Astrocyte (in vitro differentiated cells and primary cell): ENCODE data around the gene MEGF11. TPM values are rescaled to one million over a fixed set of nuclear protein-coding genes. Genes with fewer than 3 reads are reported as not detected.

Experiments
- DNase-seq: peaks from one replicate; pipeline ENCODE4 v3.0.0-alpha.2; 2010; ENCODE audit warnings: low read depth
- FAIRE-seq: peaks from 2 replicates; lab custom pipeline; 2011; peaks lifted over from hg19 to GRCh38; lab: Jason Lieb, UNC
- H2AFZ ChIP-seq: 2 replicates; pipeline ENCODE4 v1.6.0; 2012; ENCODE audit warnings: low read depth, low read length, inconsistent platforms
- H3K27ac ChIP-seq: 2 replicates; pipeline ENCODE4 v1.5.1; 2011; ENCODE audit warnings: low read depth, low read length, inconsistent platforms
- H3K27me3 ChIP-seq: 2 replicates; pipeline ENCODE4 v1.6.0; 2011; ENCODE audit warnings: low read length, inconsistent platforms; ENCODE audit not compliant: insufficient read depth
- H3K36me3 ChIP-seq: 2 replicates; pipeline ENCODE4 v1.5.1; 2011; ENCODE audit warnings: low read length, inconsistent platforms; ENCODE audit not compliant: insufficient read depth
- H3K4me1 ChIP-seq: 2 replicates; pipeline ENCODE4 v1.5.1; 2011; ENCODE audit warnings: low read length, inconsistent platforms; ENCODE audit not compliant: insufficient read depth
- H3K4me2 ChIP-seq: 2 replicates; pipeline ENCODE4 v1.6.0; 2012; ENCODE audit warnings: low read length, inconsistent platforms
- H3K4me3 ChIP-seq: 2 replicates; pipeline ENCODE4 v1.5.1; 2011; ENCODE audit warnings: low read depth, mild to moderate bottlenecking, low read length, inconsistent platforms; ENCODE audit not compliant: insufficient read depth
- H3K79me2 ChIP-seq: 2 replicates; pipeline ENCODE4 v1.6.0; 2012; ENCODE audit warnings: mild to moderate bottlenecking, low read length, inconsistent platforms; ENCODE audit not compliant: insufficient read depth
- H3K9ac ChIP-seq: 2 replicates; pipeline ENCODE4 v1.6.0; 2012; ENCODE audit warnings: mild to moderate bottlenecking, low read length, inconsistent platforms
- H3K9me3 ChIP-seq: 2 replicates; pipeline ENCODE4 v1.5.1; 2012; ENCODE audit warnings: low read depth, mild to moderate bottlenecking, low read length, inconsistent platforms; ENCODE audit not compliant: insufficient read depth
- H4K20me1 ChIP-seq: 2 replicates; pipeline ENCODE4 v1.6.0; 2012; ENCODE audit warnings: low read length, inconsistent platforms; ENCODE audit not compliant: insufficient read depth
- H3K27ac Mint-ChIP-seq: one replicate; pipeline ENCODE4 v1.8.0; 2021; ENCODE audit warnings: mild to moderate bottlenecking, mixed read lengths; ENCODE audit not compliant: unreplicated experiment
- H3K27me3 Mint-ChIP-seq: one replicate; pipeline ENCODE4 v1.8.0; 2021; ENCODE audit warnings: low read depth, mixed read lengths; ENCODE audit not compliant: unreplicated experiment
- H3K36me3 Mint-ChIP-seq: one replicate; pipeline ENCODE4 v1.8.0; 2021; ENCODE audit warnings: low read depth, mixed read lengths; ENCODE audit not compliant: unreplicated experiment
- H3K4me1 Mint-ChIP-seq: one replicate; pipeline ENCODE4 v1.8.0; 2021; ENCODE audit warnings: low read depth, mixed read lengths; ENCODE audit not compliant: unreplicated experiment
- H3K4me3 Mint-ChIP-seq: one replicate; pipeline ENCODE4 v1.8.0; 2021; ENCODE audit warnings: mild to moderate bottlenecking, moderate library complexity, mixed read lengths; ENCODE audit not compliant: unreplicated experiment
- H3K9me3 Mint-ChIP-seq: one replicate; pipeline ENCODE4 v1.8.0; 2021; ENCODE audit warnings: mild to moderate bottlenecking, mixed read lengths; ENCODE audit not compliant: unreplicated experiment
- EZH2 ChIP-seq: IDR thresholded peaks from 2 replicates; pipeline ENCODE4 v1.6.1; 2012; ENCODE audit warnings: mild to moderate bottlenecking, low read length, inconsistent platforms; ENCODE audit not compliant: insufficient read depth
- total RNA-seq: library from RNA; stranded (reverse); gene quantifications from 2 replicates; pipeline ENCODE4 v1.2.1, GENCODE V29; 2021
- TF ChIP-seq, protein P1 (sequence below): IDR thresholded peaks from 2 replicates; pipeline ENCODE4 v1.5.1; 2011; ENCODE audit warnings: low read depth, mild to moderate bottlenecking, inconsistent platforms, low read length, moderate library complexity; ENCODE audit not compliant: insufficient read depth

The MEGF11 gene
- total RNA-seq, 1 donor from 2014 or later, result 0.16 TPM

DNA sequence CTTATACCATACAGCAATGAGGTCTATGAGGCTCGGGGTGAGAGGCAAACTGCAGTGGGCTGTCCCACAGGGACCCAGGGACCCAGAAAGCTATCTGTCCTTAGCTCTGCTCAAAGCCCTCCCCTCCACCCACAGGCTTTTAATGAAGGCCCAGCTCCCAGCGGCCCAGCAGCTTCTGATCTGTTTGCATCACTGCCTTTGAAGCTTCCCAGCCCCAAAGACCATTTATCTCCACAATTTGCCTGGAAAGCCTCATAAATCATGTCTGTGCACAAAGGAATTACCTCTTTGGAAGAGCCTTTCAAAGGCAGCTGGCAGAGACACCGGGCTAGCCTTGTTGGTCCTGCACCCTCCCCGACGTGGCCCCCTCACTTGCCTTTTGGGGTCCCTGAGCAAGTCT, 260.3 kb downstream of the MEGF11 start:
- H3K79me2 ChIP-seq, result no peaks in the 10 kb centered on the region
- TF ChIP-seq, protein P1, sequence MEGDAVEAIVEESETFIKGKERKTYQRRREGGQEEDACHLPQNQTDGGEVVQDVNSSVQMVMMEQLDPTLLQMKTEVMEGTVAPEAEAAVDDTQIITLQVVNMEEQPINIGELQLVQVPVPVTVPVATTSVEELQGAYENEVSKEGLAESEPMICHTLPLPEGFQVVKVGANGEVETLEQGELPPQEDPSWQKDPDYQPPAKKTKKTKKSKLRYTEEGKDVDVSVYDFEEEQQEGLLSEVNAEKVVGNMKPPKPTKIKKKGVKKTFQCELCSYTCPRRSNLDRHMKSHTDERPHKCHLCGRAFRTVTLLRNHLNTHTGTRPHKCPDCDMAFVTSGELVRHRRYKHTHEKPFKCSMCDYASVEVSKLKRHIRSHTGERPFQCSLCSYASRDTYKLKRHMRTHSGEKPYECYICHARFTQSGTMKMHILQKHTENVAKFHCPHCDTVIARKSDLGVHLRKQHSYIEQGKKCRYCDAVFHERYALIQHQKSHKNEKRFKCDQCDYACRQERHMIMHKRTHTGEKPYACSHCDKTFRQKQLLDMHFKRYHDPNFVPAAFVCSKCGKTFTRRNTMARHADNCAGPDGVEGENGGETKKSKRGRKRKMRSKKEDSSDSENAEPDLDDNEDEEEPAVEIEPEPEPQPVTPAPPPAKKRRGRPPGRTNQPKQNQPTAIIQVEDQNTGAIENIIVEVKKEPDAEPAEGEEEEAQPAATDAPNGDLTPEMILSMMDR, result no peak
- no peak for TF ChIP-seq EZH2
- peaks cover 65% of the 10 kb centered on the region for H3K27me3 Mint-ChIP-seq
- no peak overlapping the region for H3K4me3 ChIP-seq
- no peak for DNase-seq
- no peaks in the 10 kb centered on the region for H3K36me3 Mint-ChIP-seq
- H3K9ac ChIP-seq, result no peak overlapping the region
- no peak overlapping the region for H3K27ac Mint-ChIP-seq
- H3K4me3 Mint-ChIP-seq, result no peak overlapping the region
- no peak overlapping the region for H3K4me2 ChIP-seq
- H3K4me1 ChIP-seq, result no peaks in the 10 kb centered on the region
- no peak overlapping the region for H3K27ac ChIP-seq
- H4K20me1 ChIP-seq, result no peaks in the 10 kb centered on the region
- no peak for FAIRE-seq
- H2AFZ ChIP-seq, result no peak overlapping the region
- H3K36me3 ChIP-seq, result no peaks in the 10 kb centered on the region
- H3K9me3 ChIP-seq, result no peaks in the 10 kb centered on the region
- H3K27me3 ChIP-seq, result peaks cover 26% of the 10 kb centered on the region
- H3K9me3 Mint-ChIP-seq, result no peaks in the 10 kb centered on the region
- no peaks in the 10 kb centered on the region for H3K4me1 Mint-ChIP-seq

DNA sequence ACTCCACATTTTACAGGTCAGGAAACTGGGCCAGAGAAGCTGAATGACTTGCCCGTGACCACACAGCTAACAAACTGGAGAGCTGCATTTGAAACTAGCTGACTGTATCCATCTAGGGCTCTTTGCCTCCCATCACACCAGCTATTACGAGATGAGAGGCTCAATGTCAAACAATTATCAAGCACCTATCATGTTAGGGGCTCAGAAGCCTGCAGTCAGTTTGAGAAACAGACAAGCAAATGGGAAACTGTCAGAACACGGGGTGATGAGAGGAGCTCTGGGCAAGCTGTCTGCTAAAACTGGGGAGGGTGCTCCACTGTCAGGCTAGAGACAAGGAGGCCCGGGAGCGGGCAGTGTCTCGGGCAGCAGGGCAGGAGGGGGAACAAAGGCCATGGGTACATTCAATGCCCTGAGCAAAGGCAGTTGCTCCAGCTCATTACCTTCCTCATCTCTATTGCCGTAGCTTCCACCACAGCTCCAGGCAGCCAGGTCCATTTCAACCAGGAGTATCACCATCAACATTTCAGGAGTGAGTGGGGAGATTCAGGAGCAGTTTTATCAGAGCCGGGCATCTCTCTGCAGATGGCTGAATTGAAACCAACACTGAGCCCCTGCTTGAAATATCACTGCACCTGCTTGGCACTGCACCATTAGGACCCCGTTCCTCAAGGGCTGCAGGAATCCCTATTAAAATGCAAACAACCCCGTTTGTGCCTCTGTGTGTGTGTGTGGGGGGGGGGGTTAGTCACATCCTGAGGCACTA, 261.6 kb downstream of the MEGF11 start:
- Histone ChIP-seq H3K9me3 (no peaks in the 10 kb centered on the region), H2AFZ (no peak overlapping the region), H3K4me2 (no peak overlapping the region), H4K20me1 (no peaks in the 10 kb centered on the region), H3K4me3 (no peak overlapping the region), H3K79me2 (no peaks in the 10 kb centered on the region), H3K36me3 (no peaks in the 10 kb centered on the region), H3K9ac (no peak overlapping the region), H3K4me1 (no peaks in the 10 kb centered on the region), H3K27me3 (peaks cover 25% of the 10 kb centered on the region), H3K27ac (no peak overlapping the region)
- FAIRE-seq (no peak), DNase-seq (no peak)
- H3K36me3 Mint-ChIP-seq, result no peaks in the 10 kb centered on the region
- no peak for TF ChIP-seq EZH2
- TF ChIP-seq, protein P1, result no peak
- no peak overlapping the region for H3K4me3 Mint-ChIP-seq
- peaks cover 63% of the 10 kb centered on the region for H3K27me3 Mint-ChIP-seq
- no peak overlapping the region for H3K27ac Mint-ChIP-seq
- H3K9me3 Mint-ChIP-seq, result no peaks in the 10 kb centered on the region
- no peaks in the 10 kb centered on the region for H3K4me1 Mint-ChIP-seq

DNA sequence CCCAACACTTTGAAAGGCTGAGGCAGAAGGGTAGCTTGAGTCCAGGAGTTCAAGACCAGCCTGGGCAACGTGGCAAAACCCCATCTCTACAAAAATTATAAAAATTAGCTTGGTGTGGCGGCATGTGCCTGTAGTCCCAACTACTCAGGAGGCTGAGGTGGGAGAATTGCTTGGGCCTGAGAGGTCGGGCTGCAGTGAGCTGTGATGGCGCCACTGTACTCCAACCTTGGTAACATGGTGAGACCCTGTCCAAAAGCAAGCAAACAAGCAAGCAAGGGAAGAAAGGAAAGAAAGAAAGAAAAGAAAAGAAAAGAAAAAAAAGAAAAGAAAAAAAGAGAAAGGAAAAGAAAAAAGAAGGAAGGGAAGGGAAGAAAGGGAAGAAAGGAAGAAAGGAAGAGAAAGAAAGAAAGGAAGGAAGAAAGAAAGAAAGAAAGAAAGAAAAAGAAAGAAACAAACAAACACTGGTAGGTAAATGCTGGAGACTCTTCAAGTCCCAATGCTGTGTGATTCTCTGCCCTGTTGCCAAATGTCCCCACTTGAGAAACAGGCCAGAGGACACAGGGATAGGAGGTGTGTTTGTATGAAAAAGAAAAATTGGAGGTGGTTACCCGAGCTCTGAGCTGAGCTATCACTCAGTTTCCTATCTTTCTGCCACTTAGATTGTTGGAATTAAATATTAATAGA, 263.1 kb downstream of the MEGF11 start:
- H3K4me3 Mint-ChIP-seq, result no peak overlapping the region
- no peak for DNase-seq
- H3K9me3 Mint-ChIP-seq, result no peaks in the 10 kb centered on the region
- H3K36me3 Mint-ChIP-seq, result no peaks in the 10 kb centered on the region
- Histone ChIP-seq H3K4me2 (no peak overlapping the region), H3K4me1 (no peaks in the 10 kb centered on the region), H3K9ac (no peak overlapping the region), H3K27me3 (peaks cover 26% of the 10 kb centered on the region), H2AFZ (no peak overlapping the region), H3K36me3 (no peaks in the 10 kb centered on the region), H3K27ac (no peak overlapping the region), H3K79me2 (no peaks in the 10 kb centered on the region), H3K4me3 (no peak overlapping the region), H4K20me1 (no peaks in the 10 kb centered on the region), H3K9me3 (no peaks in the 10 kb centered on the region)
- no peak for TF ChIP-seq EZH2
- TF ChIP-seq, protein P1, result no peak
- peaks cover 58% of the 10 kb centered on the region for H3K27me3 Mint-ChIP-seq
- peaks cover 5% of the 10 kb centered on the region for H3K4me1 Mint-ChIP-seq
- FAIRE-seq, result no peak
- no peak overlapping the region for H3K27ac Mint-ChIP-seq
